A673 (cell line): ENCODE measurements around the gene FRAS1.

Experiments used
- EZH2 ChIP-seq: fragments of 200-600 bp; sonication (generic); IDR thresholded peaks from 2 replicates; pipeline ENCODE4 v1.6.1; 2017; ENCODE audit warnings: borderline replicate concordance, low read depth, mild to moderate bottlenecking, mixed read lengths, antibody characterized with exemption, low read length; ENCODE audit not compliant: poor library complexity, severe bottlenecking
- TF ChIP-seq, protein P1 (sequence below): fragments of 300-800, 200-600 bp; sonication (generic); conservative IDR thresholded peaks from 2 replicates; pipeline ENCODE4 v1.5.1; 2017; ENCODE audit warnings: low read depth, mild to moderate bottlenecking, antibody characterized with exemption, low read length, moderate library complexity, mixed read lengths

DNA sequence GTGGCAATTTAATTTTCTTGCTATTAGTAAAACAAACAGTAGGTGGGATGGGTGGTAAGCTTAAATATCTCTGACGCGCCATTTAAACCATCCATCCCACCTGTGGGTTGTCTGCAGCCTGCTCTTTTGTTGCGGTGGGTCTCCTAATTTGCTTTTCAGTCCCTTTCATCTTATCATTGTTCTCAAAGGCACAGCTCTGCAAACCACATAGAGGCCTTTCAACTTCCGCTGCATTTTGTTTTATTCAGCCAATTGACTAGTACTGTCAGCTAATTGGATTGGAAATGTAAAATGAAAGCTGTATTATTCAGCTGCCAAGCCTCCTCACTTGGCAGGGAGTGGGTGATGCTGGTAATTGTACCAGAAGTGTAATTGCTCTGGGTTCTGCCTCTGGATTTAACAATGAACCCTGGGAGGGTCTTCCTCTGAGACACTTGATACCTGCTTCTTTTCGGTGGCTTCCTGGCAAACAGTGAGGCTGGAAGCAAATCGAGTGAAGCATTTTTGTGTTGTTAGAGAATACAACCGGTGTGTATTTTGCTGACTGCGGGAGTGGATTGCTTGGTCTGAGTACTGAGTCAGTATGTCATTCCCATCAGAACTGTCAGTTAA, 165.6 kb downstream of the FRAS1 start:
- TF ChIP-seq EZH2: no peak
- TF ChIP-seq, protein P1, sequence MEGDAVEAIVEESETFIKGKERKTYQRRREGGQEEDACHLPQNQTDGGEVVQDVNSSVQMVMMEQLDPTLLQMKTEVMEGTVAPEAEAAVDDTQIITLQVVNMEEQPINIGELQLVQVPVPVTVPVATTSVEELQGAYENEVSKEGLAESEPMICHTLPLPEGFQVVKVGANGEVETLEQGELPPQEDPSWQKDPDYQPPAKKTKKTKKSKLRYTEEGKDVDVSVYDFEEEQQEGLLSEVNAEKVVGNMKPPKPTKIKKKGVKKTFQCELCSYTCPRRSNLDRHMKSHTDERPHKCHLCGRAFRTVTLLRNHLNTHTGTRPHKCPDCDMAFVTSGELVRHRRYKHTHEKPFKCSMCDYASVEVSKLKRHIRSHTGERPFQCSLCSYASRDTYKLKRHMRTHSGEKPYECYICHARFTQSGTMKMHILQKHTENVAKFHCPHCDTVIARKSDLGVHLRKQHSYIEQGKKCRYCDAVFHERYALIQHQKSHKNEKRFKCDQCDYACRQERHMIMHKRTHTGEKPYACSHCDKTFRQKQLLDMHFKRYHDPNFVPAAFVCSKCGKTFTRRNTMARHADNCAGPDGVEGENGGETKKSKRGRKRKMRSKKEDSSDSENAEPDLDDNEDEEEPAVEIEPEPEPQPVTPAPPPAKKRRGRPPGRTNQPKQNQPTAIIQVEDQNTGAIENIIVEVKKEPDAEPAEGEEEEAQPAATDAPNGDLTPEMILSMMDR: no peak
